ENCODE data around the gene MTCL1.

MTCL1 gene

GRCh38 chr18:8705238-8705960 is at the start of gene MTCL1:
Gene MTCL1, plus strand, starts transcription at chr18:8705556. Its CDS starts 105 bp downstream, at chr18:8705661.
- peak; percentile 24 to 44 for DNase-seq

- DNase-seq = no peak
These were observed 49.1 kb upstream of the MTCL1 start for GRCh38 chr18:8656232-8656631.

- DNase-seq = no peak
These were observed 48.1 kb upstream of the MTCL1 start for GRCh38 chr18:8657050-8657820.

- DNase-seq = no peak
These were observed 47.4 kb upstream of the MTCL1 start for GRCh38 chr18:8657873-8658470.

- DNase-seq = no peak
These were observed 46.4 kb upstream of the MTCL1 start for GRCh38 chr18:8658858-8659485.

- DNase-seq = no peak
These were observed 45.6 kb upstream of the MTCL1 start for GRCh38 chr18:8659609-8660242.

- DNase-seq = no peak
These were observed 45.0 kb upstream of the MTCL1 start for GRCh38 chr18:8660316-8660715.

- no peak for DNase-seq
These were observed 43.4 kb upstream of the MTCL1 start for GRCh38 chr18:8661754-8662559.

GRCh38 chr18:8662560-8663255 is 42.6 kb upstream of the MTCL1 start:
- no peak for DNase-seq

GRCh38 chr18:8667846-8668245 is 37.5 kb upstream of the MTCL1 start:
- no peak for DNase-seq

GRCh38 chr18:8668381-8668780 is 37.0 kb upstream of the MTCL1 start:
- DNase-seq = no peak

- DNase-seq = no peak
These were observed 35.8 kb upstream of the MTCL1 start for GRCh38 chr18:8669571-8669970.

- DNase-seq = no peak
These were observed 31.8 kb upstream of the MTCL1 start for GRCh38 chr18:8673256-8674209.

GRCh38 chr18:8675057-8675456 is 30.3 kb upstream of the MTCL1 start:
- DNase-seq = no peak

- DNase-seq = no peak
These were observed 24.2 kb upstream of the MTCL1 start for GRCh38 chr18:8681196-8681595.

GRCh38 chr18:8684577-8684976 is 20.8 kb upstream of the MTCL1 start:
- no peak for DNase-seq

GRCh38 chr18:8685141-8685913 is 20.0 kb upstream of the MTCL1 start:
- no peak for DNase-seq

- no peak for DNase-seq
These were observed 19.5 kb upstream of the MTCL1 start for GRCh38 chr18:8685914-8686216.

- DNase-seq = no peak
These were observed 18.7 kb upstream of the MTCL1 start for GRCh38 chr18:8686611-8687010.
